Neural cell (in vitro differentiated cells): ENCODE data around the gene ANGEL1. TPM values are rescaled to one million over a fixed set of nuclear protein-coding genes. Genes with fewer than 3 reads are reported as not detected.

Experiments
- H2AFZ ChIP-seq: fragments of 200-600, 300-800 bp; sonication (generic), shearing (Covaris generic); 2 replicates; pipeline ENCODE4 v1.6.0; 2014; ENCODE audit warnings: low read depth, mild to moderate bottlenecking, antibody characterized with exemption, low read length, moderate library complexity
- H3F3A ChIP-seq: fragments of 200-600 bp; shearing (Covaris generic); 2 replicates; pipeline ENCODE4 v1.6.1; 2016; ENCODE audit warnings: mild to moderate bottlenecking, moderate library complexity, mixed read lengths, antibody characterized with exemption, low read length; ENCODE audit not compliant: insufficient read depth, poor library complexity, severe bottlenecking
- H3K27ac ChIP-seq: fragments of 200-600, 300-800 bp; sonication (generic), shearing (Covaris generic); 2 replicates; pipeline ENCODE4 v1.5.1; 2014; ENCODE audit warnings: mild to moderate bottlenecking, low read length, moderate library complexity
- H3K27me3 ChIP-seq: fragments of 300-800, 200-600 bp; sonication (generic), shearing (Covaris generic); 2 replicates; pipeline ENCODE4 v1.6.0; 2014; ENCODE audit warnings: mild to moderate bottlenecking, low read depth, low read length, moderate library complexity; ENCODE audit not compliant: insufficient read depth
- H3K36me3 ChIP-seq: fragments of 300-800, 200-600 bp; sonication (generic), shearing (Covaris generic); 2 replicates; pipeline ENCODE4 v1.5.1; 2014; ENCODE audit warnings: mild to moderate bottlenecking, antibody characterized with exemption, low read length, moderate library complexity; ENCODE audit not compliant: insufficient read depth
- H3K4me2 ChIP-seq: fragments of 300-800, 200-600 bp; sonication (generic), shearing (Covaris generic); 2 replicates; pipeline ENCODE4 v1.6.0; 2014; ENCODE audit warnings: mild to moderate bottlenecking, low read length
- H3K4me3 ChIP-seq: fragments of 300-800, 200-600 bp; sonication (generic), shearing (Covaris generic); 2 replicates; pipeline ENCODE4 v1.5.1; 2014; ENCODE audit warnings: mild to moderate bottlenecking, low read length, moderate library complexity
- H3K79me2 ChIP-seq: fragments of 200-600 bp; shearing (Covaris generic); replicated peaks from 2 replicates; pipeline ENCODE4 v1.6.0; 2014; ENCODE audit warnings: mild to moderate bottlenecking, low read length, moderate library complexity; ENCODE audit not compliant: insufficient read depth
- H3K9ac ChIP-seq: fragments of 300-800, 200-600 bp; sonication (generic), shearing (Covaris generic); 2 replicates; pipeline ENCODE4 v1.6.1; 2016; ENCODE audit warnings: mild to moderate bottlenecking, low read length, mixed read lengths
- H3K9me2 ChIP-seq: fragments of 200-600 bp; shearing (Covaris generic); 2 replicates; pipeline ENCODE4 v1.6.1; 2016; ENCODE audit warnings: mild to moderate bottlenecking, low read length, mixed read lengths; ENCODE audit not compliant: insufficient read depth
- H3K9me3 ChIP-seq: fragments of 200-600, 300-800 bp; sonication (generic), shearing (Covaris generic); 2 replicates; pipeline ENCODE4 v1.6.1; 2016; ENCODE audit warnings: mild to moderate bottlenecking, mixed run types, low read length, moderate library complexity, mixed read lengths
- H4K20me1 ChIP-seq: fragments of 200-600 bp; shearing (Covaris generic); 2 replicates; pipeline ENCODE4 v1.6.1; 2016; ENCODE audit warnings: mild to moderate bottlenecking, mixed run types; ENCODE audit not compliant: insufficient read depth
- CTCF ChIP-seq: fragments of 450-650 bp; IDR thresholded peaks from 2 replicates; pipeline ENCODE4 v1.5.1; 2014; ENCODE audit warnings: antibody characterized with exemption, mild to moderate bottlenecking, moderate library complexity; ENCODE audit not compliant: poor library complexity, severe bottlenecking
- EP300 ChIP-seq: fragments of 450-650 bp; conservative IDR thresholded peaks from 2 replicates; pipeline ENCODE4 v1.6.1; 2014; ENCODE audit warnings: antibody characterized with exemption, mild to moderate bottlenecking, moderate library complexity; ENCODE audit not compliant: poor library complexity, severe bottlenecking
- EZH2 ChIP-seq: fragments of 200-600, 300-800 bp; shearing (Covaris generic), sonication (generic); IDR thresholded peaks from 2 replicates; pipeline ENCODE4 v1.6.1; 2014; ENCODE audit warnings: antibody characterized with exemption, low read length, borderline replicate concordance, mild to moderate bottlenecking; ENCODE audit not compliant: insufficient read depth, poor library complexity, severe bottlenecking
- MXI1 ChIP-seq: fragments of 450-650 bp; conservative IDR thresholded peaks from 2 replicates; pipeline ENCODE4 v1.6.1; 2014; ENCODE audit warnings: antibody characterized with exemption, mild to moderate bottlenecking; ENCODE audit not compliant: poor library complexity, severe bottlenecking
- POLR2AphosphoS5 ChIP-seq: IDR thresholded peaks from 2 replicates; pipeline ENCODE4 v1.6.1; 2012
- RAD21 ChIP-seq: fragments of 450-650 bp; conservative IDR thresholded peaks from 2 replicates; pipeline ENCODE4 v1.6.1; 2014; ENCODE audit warnings: antibody characterized with exemption, mild to moderate bottlenecking, moderate library complexity
- SMC3 ChIP-seq: fragments of 450-650 bp; conservative IDR thresholded peaks from 2 replicates; pipeline ENCODE4 v1.6.1; 2014; ENCODE audit warnings: antibody characterized with exemption, mild to moderate bottlenecking, moderate library complexity; ENCODE audit not compliant: poor library complexity
- TAF1 ChIP-seq: IDR thresholded peaks from 2 replicates; pipeline ENCODE4 v1.6.1; 2012; ENCODE audit warnings: low read depth
- polyA plus RNA-seq: library from polyadenylated mRNA; depleted of rRNA; stranded (reverse); fragments of >200 nt; gene quantifications from 2 replicates; pipeline ENCODE4 v1.2.3, GENCODE V29; 2014
- TF ChIP-seq, protein P1 (sequence below): IDR thresholded peaks from 2 replicates; pipeline ENCODE4 v1.6.1; 2012; ENCODE audit warnings: borderline replicate concordance

The ANGEL1 gene
- polyA plus RNA-seq, 1 donor from 2014 or later = 18.4 TPM

DNA sequence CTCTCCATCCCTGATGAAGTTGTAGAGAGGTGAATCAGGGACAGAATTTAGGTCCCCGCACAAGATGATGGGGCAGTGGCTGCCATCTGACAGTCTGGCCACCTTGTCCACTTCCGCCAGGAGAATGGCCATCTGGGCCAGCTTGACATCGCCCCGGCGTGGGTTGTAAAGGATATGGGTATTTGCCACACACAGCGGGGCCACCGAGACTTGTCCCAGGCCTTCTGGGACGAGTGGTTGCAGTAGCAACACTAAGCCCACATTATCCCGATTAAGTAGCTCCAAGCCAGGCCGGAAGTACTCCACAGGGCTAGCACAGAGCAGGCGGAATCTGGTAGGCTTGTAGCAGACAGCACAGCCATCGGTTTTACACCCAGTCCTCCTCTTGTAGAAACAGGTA is 6.2 kb downstream of the ANGEL1 start:
- H3K36me3 ChIP-seq = peaks cover 9% of the 10 kb centered on the region

DNA sequence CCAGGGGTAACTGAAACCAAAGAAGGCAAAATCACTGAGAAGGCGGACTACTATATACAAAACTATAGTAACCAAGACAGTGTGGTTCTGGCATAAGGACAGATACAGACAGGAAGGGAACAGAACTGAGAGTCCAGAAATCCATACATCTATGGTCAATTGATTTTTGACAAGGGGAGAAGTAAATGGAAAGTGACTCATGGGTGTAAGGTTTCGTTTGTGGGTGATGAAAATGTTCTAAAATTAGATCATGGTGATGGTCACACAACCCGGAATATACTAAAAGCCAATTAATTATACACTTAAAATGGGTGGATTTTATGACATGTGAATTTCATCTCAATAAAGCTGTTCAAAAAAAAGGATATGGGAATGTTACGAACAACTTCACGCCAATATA is 18.7 kb downstream of the ANGEL1 start:
- H3K9me3 ChIP-seq = no peaks in the 10 kb centered on the region

More for the DNA sequence above, 6.2 kb downstream of the ANGEL1 start:
- Histone ChIP-seq H3K9ac (no peak overlapping the region), H2AFZ (no peak overlapping the region), H3K27ac (no peak overlapping the region), H3K9me2 (no peaks in the 10 kb centered on the region), H3K4me2 (no peak overlapping the region), H3K4me3 (no peak overlapping the region), H4K20me1 (no peaks in the 10 kb centered on the region), H3K27me3 (no peaks in the 10 kb centered on the region), H3F3A (no peaks in the 10 kb centered on the region), H3K79me2 (no peaks in the 10 kb centered on the region), H3K9me3 (no peaks in the 10 kb centered on the region)
- TF ChIP-seq SMC3 (no peak), TAF1 (no peak)
- TF ChIP-seq, protein P1, sequence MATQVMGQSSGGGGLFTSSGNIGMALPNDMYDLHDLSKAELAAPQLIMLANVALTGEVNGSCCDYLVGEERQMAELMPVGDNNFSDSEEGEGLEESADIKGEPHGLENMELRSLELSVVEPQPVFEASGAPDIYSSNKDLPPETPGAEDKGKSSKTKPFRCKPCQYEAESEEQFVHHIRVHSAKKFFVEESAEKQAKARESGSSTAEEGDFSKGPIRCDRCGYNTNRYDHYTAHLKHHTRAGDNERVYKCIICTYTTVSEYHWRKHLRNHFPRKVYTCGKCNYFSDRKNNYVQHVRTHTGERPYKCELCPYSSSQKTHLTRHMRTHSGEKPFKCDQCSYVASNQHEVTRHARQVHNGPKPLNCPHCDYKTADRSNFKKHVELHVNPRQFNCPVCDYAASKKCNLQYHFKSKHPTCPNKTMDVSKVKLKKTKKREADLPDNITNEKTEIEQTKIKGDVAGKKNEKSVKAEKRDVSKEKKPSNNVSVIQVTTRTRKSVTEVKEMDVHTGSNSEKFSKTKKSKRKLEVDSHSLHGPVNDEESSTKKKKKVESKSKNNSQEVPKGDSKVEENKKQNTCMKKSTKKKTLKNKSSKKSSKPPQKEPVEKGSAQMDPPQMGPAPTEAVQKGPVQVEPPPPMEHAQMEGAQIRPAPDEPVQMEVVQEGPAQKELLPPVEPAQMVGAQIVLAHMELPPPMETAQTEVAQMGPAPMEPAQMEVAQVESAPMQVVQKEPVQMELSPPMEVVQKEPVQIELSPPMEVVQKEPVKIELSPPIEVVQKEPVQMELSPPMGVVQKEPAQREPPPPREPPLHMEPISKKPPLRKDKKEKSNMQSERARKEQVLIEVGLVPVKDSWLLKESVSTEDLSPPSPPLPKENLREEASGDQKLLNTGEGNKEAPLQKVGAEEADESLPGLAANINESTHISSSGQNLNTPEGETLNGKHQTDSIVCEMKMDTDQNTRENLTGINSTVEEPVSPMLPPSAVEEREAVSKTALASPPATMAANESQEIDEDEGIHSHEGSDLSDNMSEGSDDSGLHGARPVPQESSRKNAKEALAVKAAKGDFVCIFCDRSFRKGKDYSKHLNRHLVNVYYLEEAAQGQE = no peak

More for the DNA sequence above, 18.7 kb downstream of the ANGEL1 start:
- no peak overlapping the region for H3K4me3 ChIP-seq
- no peak overlapping the region for H3K9ac ChIP-seq
- no peak overlapping the region for H2AFZ ChIP-seq
- no peak overlapping the region for H3K4me2 ChIP-seq
- TF ChIP-seq POLR2AphosphoS5 (no peak), TAF1 (no peak), RAD21 (no peak), SMC3 (no peak), EP300 (no peak), EZH2 (no peak), CTCF (no peak), MXI1 (no peak)
- TF ChIP-seq, protein P1 = no peak
- H3F3A ChIP-seq = no peaks in the 10 kb centered on the region
- peaks cover 16% of the 10 kb centered on the region for H3K36me3 ChIP-seq
- H4K20me1 ChIP-seq = no peaks in the 10 kb centered on the region
- H3K9me2 ChIP-seq = no peaks in the 10 kb centered on the region
- H3K27me3 ChIP-seq = no peaks in the 10 kb centered on the region
- H3K27ac ChIP-seq = no peak overlapping the region
- no peaks in the 10 kb centered on the region for H3K79me2 ChIP-seq
